ENCODE data around the gene TLCD2. TPM values are rescaled to one million over a fixed set of nuclear protein-coding genes. Genes with fewer than 3 reads are reported as not detected.

The TLCD2 gene
- total and polyA plus RNA-seq, 9 of the 15 experiments (the other 6 are each of a cell fraction or from before 2014, with no cell fraction given): 0.10 to 0.89 (median 0.58) TPM

DNA sequence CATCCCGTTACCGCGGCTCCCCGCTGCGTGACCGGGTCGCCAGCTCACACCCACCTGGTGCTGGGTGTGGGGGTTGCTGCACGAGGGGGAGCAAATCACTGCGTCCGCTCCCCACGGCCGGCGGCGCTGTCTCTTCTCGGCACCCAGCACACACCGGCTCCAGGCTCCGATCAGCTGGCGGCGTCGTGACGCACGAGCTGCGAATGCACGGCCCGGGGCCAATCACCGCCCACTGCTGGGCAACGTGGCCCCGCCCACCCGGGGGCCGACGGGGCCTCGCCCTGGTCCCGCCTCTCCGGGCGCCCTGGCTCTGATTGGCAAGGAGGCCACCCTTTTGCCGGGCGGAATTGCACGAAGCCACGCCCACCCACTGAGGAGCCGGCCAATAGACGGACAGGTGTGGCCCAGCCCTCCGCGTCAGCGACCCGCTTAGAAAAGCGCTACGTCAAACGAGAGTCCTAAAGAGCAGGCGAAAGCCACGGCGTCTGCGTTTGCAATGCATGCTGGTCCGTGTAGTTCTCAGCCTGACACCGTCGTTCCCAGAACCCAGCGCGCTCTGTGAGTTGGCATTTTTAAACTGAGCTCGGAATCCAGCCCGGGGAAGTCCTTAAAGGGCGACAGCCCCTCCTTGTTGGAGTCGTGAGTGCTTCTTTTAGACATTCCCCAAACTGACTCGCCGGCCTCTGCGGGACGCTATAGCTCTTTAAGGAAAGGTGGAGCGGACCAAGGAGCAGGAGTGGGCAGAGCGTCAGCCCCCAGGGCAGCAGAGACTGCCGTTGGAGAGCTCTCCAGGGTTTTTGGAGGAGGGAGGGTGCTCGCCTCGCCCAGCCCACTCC lies 6.1 kb upstream of the TLCD2 start (continued):
- TF ChIP-seq, protein P1, sequence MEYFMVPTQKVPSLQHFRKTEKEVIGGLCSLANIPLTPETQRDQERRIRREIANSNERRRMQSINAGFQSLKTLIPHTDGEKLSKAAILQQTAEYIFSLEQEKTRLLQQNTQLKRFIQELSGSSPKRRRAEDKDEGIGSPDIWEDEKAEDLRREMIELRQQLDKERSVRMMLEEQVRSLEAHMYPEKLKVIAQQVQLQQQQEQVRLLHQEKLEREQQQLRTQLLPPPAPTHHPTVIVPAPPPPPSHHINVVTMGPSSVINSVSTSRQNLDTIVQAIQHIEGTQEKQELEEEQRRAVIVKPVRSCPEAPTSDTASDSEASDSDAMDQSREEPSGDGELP (CRISPR knock-in tag; IDR thresholded peaks at IDR 0.05; ENCODE audit: borderline replicate concordance): peak; percentile 100
- peak; percentile 46; the same call in 1 of the 2 replicates for TF ChIP-seq PHF8 (IDR thresholded peaks at IDR 0.05; ENCODE audit: borderline replicate concordance, low read length)
- TF ChIP-seq, protein P2, sequence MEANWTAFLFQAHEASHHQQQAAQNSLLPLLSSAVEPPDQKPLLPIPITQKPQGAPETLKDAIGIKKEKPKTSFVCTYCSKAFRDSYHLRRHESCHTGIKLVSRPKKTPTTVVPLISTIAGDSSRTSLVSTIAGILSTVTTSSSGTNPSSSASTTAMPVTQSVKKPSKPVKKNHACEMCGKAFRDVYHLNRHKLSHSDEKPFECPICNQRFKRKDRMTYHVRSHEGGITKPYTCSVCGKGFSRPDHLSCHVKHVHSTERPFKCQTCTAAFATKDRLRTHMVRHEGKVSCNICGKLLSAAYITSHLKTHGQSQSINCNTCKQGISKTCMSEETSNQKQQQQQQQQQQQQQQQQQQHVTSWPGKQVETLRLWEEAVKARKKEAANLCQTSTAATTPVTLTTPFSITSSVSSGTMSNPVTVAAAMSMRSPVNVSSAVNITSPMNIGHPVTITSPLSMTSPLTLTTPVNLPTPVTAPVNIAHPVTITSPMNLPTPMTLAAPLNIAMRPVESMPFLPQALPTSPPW (CRISPR knock-in tag; IDR thresholded peaks at IDR 0.05): peak; percentile 74; the same call in 1 of the 2 replicates
- peak; percentile 62 for TF ChIP-seq SMAD1 (IDR thresholded peaks at IDR 0.05; ENCODE audit: low read depth, low read length, partially characterized antibody)
- TF ChIP-seq ETV5 (CRISPR knock-in tag; IDR thresholded peaks at IDR 0.05; ENCODE audit: low read depth): no peak; the same call in 1 of the 2 replicates
- TF ChIP-seq, protein P3, sequence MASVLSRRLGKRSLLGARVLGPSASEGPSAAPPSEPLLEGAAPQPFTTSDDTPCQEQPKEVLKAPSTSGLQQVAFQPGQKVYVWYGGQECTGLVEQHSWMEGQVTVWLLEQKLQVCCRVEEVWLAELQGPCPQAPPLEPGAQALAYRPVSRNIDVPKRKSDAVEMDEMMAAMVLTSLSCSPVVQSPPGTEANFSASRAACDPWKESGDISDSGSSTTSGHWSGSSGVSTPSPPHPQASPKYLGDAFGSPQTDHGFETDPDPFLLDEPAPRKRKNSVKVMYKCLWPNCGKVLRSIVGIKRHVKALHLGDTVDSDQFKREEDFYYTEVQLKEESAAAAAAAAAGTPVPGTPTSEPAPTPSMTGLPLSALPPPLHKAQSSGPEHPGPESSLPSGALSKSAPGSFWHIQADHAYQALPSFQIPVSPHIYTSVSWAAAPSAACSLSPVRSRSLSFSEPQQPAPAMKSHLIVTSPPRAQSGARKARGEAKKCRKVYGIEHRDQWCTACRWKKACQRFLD (CRISPR knock-in tag; IDR thresholded peaks at IDR 0.05): peak; percentile 81
- TF ChIP-seq SP1 (CRISPR knock-in tag; IDR thresholded peaks at IDR 0.05): peak; percentile 98
- TF ChIP-seq TAF1 (IDR thresholded peaks at IDR 0.05; ENCODE audit: control insufficient read depth, extremely low read depth, insufficient read depth, low read length, severe bottlenecking): peak; percentile 80
- TF ChIP-seq SRF (CRISPR knock-in tag; IDR thresholded peaks at IDR 0.05): 0 out of 4 replicates have a peak, but pooled peaks of 1 of the 2 experiments have one; percentile 50
- no peak for TF ChIP-seq ZNF830 (CRISPR knock-in tag; IDR thresholded peaks at IDR 0.05)
- TF ChIP-seq FIP1L1 (IDR thresholded peaks at IDR 0.05; ENCODE audit: low read depth, low read length, poor library complexity, severe bottlenecking): peak; percentile 57
- TF ChIP-seq, protein P4, sequence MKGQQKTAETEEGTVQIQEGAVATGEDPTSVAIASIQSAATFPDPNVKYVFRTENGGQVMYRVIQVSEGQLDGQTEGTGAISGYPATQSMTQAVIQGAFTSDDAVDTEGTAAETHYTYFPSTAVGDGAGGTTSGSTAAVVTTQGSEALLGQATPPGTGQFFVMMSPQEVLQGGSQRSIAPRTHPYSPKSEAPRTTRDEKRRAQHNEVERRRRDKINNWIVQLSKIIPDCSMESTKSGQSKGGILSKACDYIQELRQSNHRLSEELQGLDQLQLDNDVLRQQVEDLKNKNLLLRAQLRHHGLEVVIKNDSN (CRISPR knock-in tag; IDR thresholded peaks at IDR 0.05): peak; percentile 84
- TF ChIP-seq, protein P5, sequence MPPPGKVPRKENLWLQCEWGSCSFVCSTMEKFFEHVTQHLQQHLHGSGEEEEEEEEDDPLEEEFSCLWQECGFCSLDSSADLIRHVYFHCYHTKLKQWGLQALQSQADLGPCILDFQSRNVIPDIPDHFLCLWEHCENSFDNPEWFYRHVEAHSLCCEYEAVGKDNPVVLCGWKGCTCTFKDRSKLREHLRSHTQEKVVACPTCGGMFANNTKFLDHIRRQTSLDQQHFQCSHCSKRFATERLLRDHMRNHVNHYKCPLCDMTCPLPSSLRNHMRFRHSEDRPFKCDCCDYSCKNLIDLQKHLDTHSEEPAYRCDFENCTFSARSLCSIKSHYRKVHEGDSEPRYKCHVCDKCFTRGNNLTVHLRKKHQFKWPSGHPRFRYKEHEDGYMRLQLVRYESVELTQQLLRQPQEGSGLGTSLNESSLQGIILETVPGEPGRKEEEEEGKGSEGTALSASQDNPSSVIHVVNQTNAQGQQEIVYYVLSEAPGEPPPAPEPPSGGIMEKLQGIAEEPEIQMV (tag; conservative IDR thresholded peaks at IDR 0.05; ENCODE audit: low read depth): no peak
- no peak for TF ChIP-seq ZNF76 (CRISPR knock-in tag; IDR thresholded peaks at IDR 0.05; ENCODE audit: borderline replicate concordance)
- TF ChIP-seq NR2C1 (IDR thresholded peaks at IDR 0.05): no peak
- 0 out of 2 replicates have a peak, but pooled peaks have one; percentile 13 for TF ChIP-seq NR2C1 (tag; IDR thresholded peaks at IDR 0.05)
- TF ChIP-seq, protein P6, sequence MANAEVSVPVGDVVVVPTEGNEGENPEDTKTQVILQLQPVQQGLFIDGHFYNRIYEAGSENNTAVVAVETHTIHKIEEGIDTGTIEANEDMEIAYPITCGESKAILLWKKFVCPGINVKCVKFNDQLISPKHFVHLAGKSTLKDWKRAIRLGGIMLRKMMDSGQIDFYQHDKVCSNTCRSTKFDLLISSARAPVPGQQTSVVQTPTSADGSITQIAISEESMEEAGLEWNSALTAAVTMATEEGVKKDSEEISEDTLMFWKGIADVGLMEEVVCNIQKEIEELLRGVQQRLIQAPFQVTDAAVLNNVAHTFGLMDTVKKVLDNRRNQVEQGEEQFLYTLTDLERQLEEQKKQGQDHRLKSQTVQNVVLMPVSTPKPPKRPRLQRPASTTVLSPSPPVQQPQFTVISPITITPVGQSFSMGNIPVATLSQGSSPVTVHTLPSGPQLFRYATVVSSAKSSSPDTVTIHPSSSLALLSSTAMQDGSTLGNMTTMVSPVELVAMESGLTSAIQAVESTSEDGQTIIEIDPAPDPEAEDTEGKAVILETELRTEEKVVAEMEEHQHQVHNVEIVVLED (CRISPR knock-in tag; IDR thresholded peaks at IDR 0.05): peak; percentile 92
- 0 out of 2 replicates have a peak, but pooled peaks have one; percentile 17 for TF ChIP-seq SMARCA5 (IDR thresholded peaks at IDR 0.05)
